Right lobe of liver (tissue), 6 donors: ENCODE measurements around the gene STXBP3. TPM values are rescaled to one million over a fixed set of nuclear protein-coding genes. Genes with fewer than 3 reads are reported as not detected.

Experiments
- ATAC-seq, 4 donors: fragments of 200-7000 bp; cut with Tn5 transposase; one replicate each; pipeline ENCODE4 v1.9.1; 2020; ENCODE audit warnings: mild to moderate bottlenecking in 4 of 4, moderate library complexity in 4 of 4
- DNase-seq, 3 donors: peaks; one replicate each; pipeline ENCODE4 v3.0.0-alpha.2; 2020
- H3K27ac ChIP-seq, 3 donors: fragments of 200-600 bp; one replicate each; pipeline ENCODE4 v1.8.0; 2022
- H3K27me3 ChIP-seq, 2 donors: fragments of 200-600 bp; one replicate each; pipeline ENCODE4 v1.8.0; 2022
- H3K36me3 ChIP-seq, 4 donors: fragments of 200-600 bp; sonication (generic) in 1 of 4; one replicate each; pipeline versions ENCODE4 v1.5.1 to v1.8.0; 2017 to 2022; ENCODE audit warnings: control low read depth in 1 of 4
- H3K4me1 ChIP-seq, 4 donors: fragments of 200-600 bp; sonication (generic) in 1 of 4; one replicate each; pipeline versions ENCODE4 v1.5.1 to v1.8.0; 2017 to 2022; ENCODE audit warnings: control low read depth in 1 of 4
- H3K4me3 ChIP-seq, 3 donors: fragments of 200-600 bp; one replicate each; pipeline ENCODE4 v1.8.0; 2022
- H3K9me3 ChIP-seq, 4 donors: fragments of 200-600 bp; sonication (generic) in 1 of 4; one replicate each; pipeline versions ENCODE4 v1.5.1 to v1.8.0; 2017 to 2022; ENCODE audit warnings: control low read depth in 1 of 4
- POLR2A ChIP-seq: fragments of 450-650 bp; IDR thresholded peaks from one replicate; pipeline ENCODE4 v1.6.1; 2017; ENCODE audit warnings: antibody characterized with exemption, mild to moderate bottlenecking
- WGBS: methylation state at CpG from one replicate; pipeline ENCODE4 v1.1.6; 2018; ENCODE audit warnings: low coverage, low lambda C conversion rate; ENCODE audit not compliant: insufficient coverage; ENCODE audit errors: missing lambda C conversion rate; 5-methylcytosine and 5-hydroxymethylcytosine counted together
- intact Hi-C, 2 donors: fragments of 100-400 bp; cut with DNase I; formaldehyde crosslinking; loops; one replicate each; pipeline versions ENCODE4 v1.11.2 to v1.14.1; 2022
- total RNA-seq, 6 experiments: library from RNA; depleted of rRNA in 2 of 6; stranded (reverse); fragments of >200 nt in 2 of 6; fragmentation: NEBNext Ultra II Directional in 3 of 6; extraction: Animal tissue kit (Norgen Biotek cat#: 25700) in 3 of 6; gene quantifications; one replicate each; pipeline versions ENCODE4 v1.1.0 to v1.2.4, GENCODE V29; 2016 to 2023
- TF ChIP-seq, protein P1 (sequence below), 4 donors: fragments of 200-600 bp in 3 of 4; fragments of 450-650 bp in 1 of 4; IDR thresholded peaks; one replicate each; pipeline versions ENCODE4 v1.5.1 to v1.8.0; 2016 to 2022; ENCODE audit warnings: antibody characterized with exemption in 4 of 4, mild to moderate bottlenecking in 2 of 4
- donor health status: DM: no; HTN: yes; CAD: no.
- donor health status: DM: no; HTN: no; CAD: no.
- donor health status: DM: no; HTN: no; CAD: no.
- donor health status: DM: no; HTN: yes; CAD: no.
- donor health status: DM: no; HTN: yes; CAD: no.

Gene STXBP3
- total RNA-seq, 6 experiments from 2014 or later = 15.3 to 32.2 (median 22.3) TPM

- peaks cover 0 to 9% (median 2%) of the 10 kb centered on the region in 4 donors for H3K4me1 ChIP-seq
- DNase-seq (peak; percentile 65 to 71 (median 67)), ATAC-seq (peak; percentile 61 to 78 (median 74))
- no peaks in the 10 kb centered on the region for H3K36me3 ChIP-seq
- TF ChIP-seq POLR2A = no peak
- TF ChIP-seq, protein P1, sequence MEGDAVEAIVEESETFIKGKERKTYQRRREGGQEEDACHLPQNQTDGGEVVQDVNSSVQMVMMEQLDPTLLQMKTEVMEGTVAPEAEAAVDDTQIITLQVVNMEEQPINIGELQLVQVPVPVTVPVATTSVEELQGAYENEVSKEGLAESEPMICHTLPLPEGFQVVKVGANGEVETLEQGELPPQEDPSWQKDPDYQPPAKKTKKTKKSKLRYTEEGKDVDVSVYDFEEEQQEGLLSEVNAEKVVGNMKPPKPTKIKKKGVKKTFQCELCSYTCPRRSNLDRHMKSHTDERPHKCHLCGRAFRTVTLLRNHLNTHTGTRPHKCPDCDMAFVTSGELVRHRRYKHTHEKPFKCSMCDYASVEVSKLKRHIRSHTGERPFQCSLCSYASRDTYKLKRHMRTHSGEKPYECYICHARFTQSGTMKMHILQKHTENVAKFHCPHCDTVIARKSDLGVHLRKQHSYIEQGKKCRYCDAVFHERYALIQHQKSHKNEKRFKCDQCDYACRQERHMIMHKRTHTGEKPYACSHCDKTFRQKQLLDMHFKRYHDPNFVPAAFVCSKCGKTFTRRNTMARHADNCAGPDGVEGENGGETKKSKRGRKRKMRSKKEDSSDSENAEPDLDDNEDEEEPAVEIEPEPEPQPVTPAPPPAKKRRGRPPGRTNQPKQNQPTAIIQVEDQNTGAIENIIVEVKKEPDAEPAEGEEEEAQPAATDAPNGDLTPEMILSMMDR (IDR thresholded peaks at IDR 0.05) = peak; percentile 66 to 84 (median 72)
- no peak overlapping the region for H3K4me3 ChIP-seq
- 36% methylated on average over 12 of the region's 12 CpGs for WGBS
- intact Hi-C loops = loop anchor here in 1 of 2 donors (5.0 kb wide), 1 partner anchor 69 kb away; no protein-coding TSS in a partner anchor
- H3K9me3 ChIP-seq = no peaks in the 10 kb centered on the region
- no peaks in the 10 kb centered on the region for H3K27me3 ChIP-seq
- H3K27ac ChIP-seq = no peak overlapping the region
Observed at GRCh38 chr1:108828074-108828961, 81.8 kb downstream of the STXBP3 start.

- 27% methylated on average over 6 of the region's 6 CpGs for whole genome bisulfite sequencing
- peak; percentile 92 to 97 (median 95) for ATAC-seq
Observed at GRCh38 chr1:108829498-108829916, 83.0 kb downstream of the STXBP3 start.

GRCh38 chr1:108830119-108831008, 83.9 kb downstream of the STXBP3 start:
- TF ChIP-seq, protein P1 (IDR thresholded peaks at IDR 0.05) = no peak
- no peak for TF ChIP-seq POLR2A
- 84% methylated on average over 7 of the region's 20 CpGs for WGBS
- Histone ChIP-seq H3K27me3 (no peaks in the 10 kb centered on the region), H3K9me3 (no peaks in the 10 kb centered on the region), H3K4me1 (peaks cover 0 to 9% (median 2%) of the 10 kb centered on the region in 4 donors), H3K4me3 (no peak overlapping the region), H3K36me3 (no peaks in the 10 kb centered on the region), H3K27ac (no peak overlapping the region)
- ATAC-seq (peak; percentile 27 to 73 (median 48)), DNase-seq (peak in 1 of 3 donors; percentile 35)
- intact Hi-C loops = loop anchor here in 1 of 2 donors (10.0 kb wide), 1 partner anchor 54 kb away; no protein-coding TSS in a partner anchor

More at GRCh38 chr1:108829498-108829916, 83.0 kb downstream of the STXBP3 start:
- H3K4me3 ChIP-seq = no peak overlapping the region
- TF ChIP-seq, protein P1 (IDR thresholded peaks at IDR 0.05) = no peak
- TF ChIP-seq POLR2A = no peak
- no peaks in the 10 kb centered on the region for H3K27me3 ChIP-seq
- peak overlapping the region in 1 of 3 donors; percentile 64 for H3K27ac ChIP-seq
- intact Hi-C loops = loop anchor here in 1 of 2 donors (5.0 kb wide), 1 partner anchor 68 kb away; no protein-coding TSS in a partner anchor
- H3K4me1 ChIP-seq = peaks cover 0 to 9% (median 2%) of the 10 kb centered on the region in 4 donors
- DNase-seq = peak; percentile 84 to 88 (median 84)
- no peaks in the 10 kb centered on the region for H3K9me3 ChIP-seq
- no peaks in the 10 kb centered on the region for H3K36me3 ChIP-seq

DNA sequence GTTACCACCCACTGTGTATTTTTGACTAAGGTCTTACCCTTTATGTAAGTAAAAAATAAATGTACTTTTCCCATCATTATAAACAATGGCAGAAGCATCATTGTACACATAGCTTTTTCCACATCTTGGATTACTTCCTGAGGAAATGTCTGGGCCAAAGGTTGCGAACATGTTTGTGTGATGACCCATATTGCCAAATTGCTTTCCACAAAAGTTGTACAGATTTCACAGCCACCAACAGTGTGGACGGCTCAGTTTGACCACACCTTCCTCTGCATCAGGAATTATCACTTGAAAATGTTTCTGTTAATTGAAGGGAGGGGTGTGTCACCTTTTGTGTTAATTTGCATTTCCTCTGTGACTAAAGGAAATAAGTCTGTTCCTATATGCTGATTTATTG, 84.8 kb downstream of the STXBP3 start:
- Histone ChIP-seq H3K27me3 (no peaks in the 10 kb centered on the region), H3K27ac (no peak overlapping the region), H3K9me3 (no peaks in the 10 kb centered on the region), H3K4me3 (no peak overlapping the region), H3K4me1 (peaks cover 0 to 9% (median 2%) of the 10 kb centered on the region in 4 donors), H3K36me3 (no peaks in the 10 kb centered on the region)
- DNase-seq = no peak
- 28% methylated on average over 2 of the region's 2 CpGs for WGBS
- no peak for ATAC-seq
- intact Hi-C loops = loop anchor here in 1 of 2 donors (10.0 kb wide), 1 partner anchor 54 kb away; no protein-coding TSS in a partner anchor
- TF ChIP-seq POLR2A = no peak
- TF ChIP-seq, protein P1 (IDR thresholded peaks at IDR 0.05) = no peak
